ENCODE measurements around the gene VARS2. TPM values are rescaled to one million over a fixed set of nuclear protein-coding genes. Genes with fewer than 3 reads are reported as not detected.
A peak's percentile ranks its signal among the peaks of the same experiment; 100 is the strongest.

Gene VARS2
- total and polyA plus RNA-seq, 8 donors, result 11.3 to 40.6 (median 18.9) TPM

- H3K27me3 ChIP-seq, result no peaks in the 10 kb centered on the region
- FAIRE-seq, result no peak
- intact Hi-C loops (cut with DNase I), result no loop called here
- WGBS, 2 donors, result 91 to 93% methylated on average over 3 of the region's 3 CpGs
- TF ChIP-seq CTCF (IDR thresholded peaks at IDR 0.05), result no peak
- H3K27ac ChIP-seq, result no peak overlapping the region
- H3K36me3 ChIP-seq, result peaks cover 0 to 92% (median 37%) of the 10 kb centered on the region in 3 donors
- no peak for ATAC-seq
- H3K4me1 ChIP-seq, result no peaks in the 10 kb centered on the region
- H3K9me3 ChIP-seq, result no peaks in the 10 kb centered on the region
- DNase-seq, result no peak
- H3K4me3 ChIP-seq, result no peak overlapping the region
Measured at GRCh38 chr6:30894935-30895334, 19.1 kb upstream of the VARS2 start.

- DNase-seq (no peak), ATAC-seq (no peak), FAIRE-seq (no peak)
- Histone ChIP-seq H3K9me3 (no peaks in the 10 kb centered on the region), H3K27me3 (no peaks in the 10 kb centered on the region), H3K4me3 (no peak overlapping the region), H3K36me3 (peaks cover 0 to 87% (median 37%) of the 10 kb centered on the region in 3 donors), H3K27ac (no peak overlapping the region), H3K4me1 (no peaks in the 10 kb centered on the region)
- TF ChIP-seq CTCF (IDR thresholded peaks at IDR 0.05), result no peak
- intact Hi-C loops (cut with DNase I), result no loop called here
- WGBS, 2 donors, result 77 to 81% methylated on average over 10 of the region's 10 CpGs
Measured at GRCh38 chr6:30895343-30895742, 18.7 kb upstream of the VARS2 start.

DNA sequence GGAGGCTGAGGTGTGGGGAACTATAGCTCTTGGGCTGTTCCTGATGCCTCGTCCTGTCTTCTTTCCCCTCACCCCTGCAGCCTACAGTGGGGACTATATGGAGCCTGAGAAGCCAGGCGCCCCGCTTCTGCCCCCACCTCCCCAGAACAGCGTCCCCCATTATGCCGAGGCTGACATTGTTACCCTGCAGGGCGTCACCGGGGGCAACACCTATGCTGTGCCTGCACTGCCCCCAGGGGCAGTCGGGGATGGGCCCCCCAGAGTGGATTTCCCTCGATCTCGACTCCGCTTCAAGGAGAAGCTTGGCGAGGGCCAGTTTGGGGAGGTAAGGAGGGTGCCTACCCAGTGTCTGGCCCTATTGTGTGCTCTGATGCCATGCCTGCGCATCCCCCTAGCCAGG is 17.5 kb upstream of the VARS2 start:
- H3K9me3 ChIP-seq, result no peaks in the 10 kb centered on the region
- H3K4me3 ChIP-seq, result no peak overlapping the region
- TF ChIP-seq CTCF (IDR thresholded peaks at IDR 0.05), result no peak
- ATAC-seq (no peak), FAIRE-seq (no peak), DNase-seq (no peak)
- H3K36me3 ChIP-seq, result peaks cover 0 to 78% (median 37%) of the 10 kb centered on the region in 3 donors
- no peaks in the 10 kb centered on the region for H3K4me1 ChIP-seq
- H3K27me3 ChIP-seq, result no peaks in the 10 kb centered on the region
- no peak overlapping the region for H3K27ac ChIP-seq
- 91 to 94% methylated on average over 13 of the region's 13 CpGs for WGBS, 2 donors
- intact Hi-C loops (cut with DNase I), result no loop called here

GRCh38 chr6:30897882-30898281 is 16.2 kb upstream of the VARS2 start:
- intact Hi-C loops (cut with DNase I), result no loop called here
- Histone ChIP-seq H3K36me3 (peaks cover 0 to 66% (median 28%) of the 10 kb centered on the region in 3 donors), H3K4me3 (no peak overlapping the region), H3K27me3 (no peaks in the 10 kb centered on the region), H3K9me3 (no peaks in the 10 kb centered on the region), H3K4me1 (no peaks in the 10 kb centered on the region), H3K27ac (no peak overlapping the region)
- 88 to 89% methylated on average over 16 of the region's 16 CpGs for WGBS, 2 donors
- no peak for ATAC-seq
- DNase-seq, result no peak
- no peak for FAIRE-seq
- TF ChIP-seq CTCF (IDR thresholded peaks at IDR 0.05), result no peak

- no peak for ATAC-seq
- intact Hi-C loops (cut with DNase I), result no loop called here
- no peaks in the 10 kb centered on the region for H3K27me3 ChIP-seq
- no peak for FAIRE-seq
- no peak for TF ChIP-seq CTCF (IDR thresholded peaks at IDR 0.05)
- peaks cover 0 to 58% (median 27%) of the 10 kb centered on the region in 3 donors for H3K36me3 ChIP-seq
- DNase-seq, result peak in 2 of 6 donors; percentile 14 to 36
- no peaks in the 10 kb centered on the region for H3K4me1 ChIP-seq
- WGBS, 2 donors, result 82 to 83% methylated on average over 23 of the region's 23 CpGs
- H3K9me3 ChIP-seq, result no peaks in the 10 kb centered on the region
- H3K27ac ChIP-seq, result no peak overlapping the region
- H3K4me3 ChIP-seq, result no peak overlapping the region
Measured at GRCh38 chr6:30898750-30899360, 15.2 kb upstream of the VARS2 start.
